AG20443 (cell line): ENCODE data around the gene KBTBD2.
A peak's percentile ranks its signal among the peaks of the same experiment; 100 is the strongest.
"Not testable (repeated sequence)": the region's sequence is repeated elsewhere in the genome, so short reads cannot be mapped to it uniquely, and the experiment has no call there.

Experiments
- DNase-seq: peaks from one replicate; pipeline ENCODE4 v3.0.0; 2012; ENCODE audit warnings: low spot score, mixed read lengths

KBTBD2 gene

GRCh38 chr7:32893207-32893524, 1.6 kb upstream of the KBTBD2 start:
- DNase-seq = no peak

- DNase-seq = peak; percentile 34
Observed at GRCh38 chr7:32892521-32893206, 1.1 kb upstream of the KBTBD2 start.

- peak; percentile 95 for DNase-seq
Observed at GRCh38 chr7:32891800-32892520, 400 bp upstream of the KBTBD2 start.

DNA sequence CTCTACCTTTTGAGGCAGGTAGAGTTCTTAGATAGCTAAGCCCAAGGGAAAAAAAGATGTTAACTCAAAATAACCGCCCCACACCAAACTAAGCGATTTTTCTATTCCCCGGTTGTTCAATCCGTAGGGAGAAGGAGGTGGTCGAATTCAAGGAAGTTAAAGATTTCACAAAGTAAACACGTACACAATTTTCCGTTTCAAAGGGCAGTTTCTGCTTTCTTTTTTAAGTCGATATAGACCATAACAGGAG, 842 bp downstream of the KBTBD2 start:
- no peak for DNase-seq

- DNase-seq = peak; percentile 31
Observed at GRCh38 chr7:32890010-32890792, 1.4 kb downstream of the KBTBD2 start.

DNA sequence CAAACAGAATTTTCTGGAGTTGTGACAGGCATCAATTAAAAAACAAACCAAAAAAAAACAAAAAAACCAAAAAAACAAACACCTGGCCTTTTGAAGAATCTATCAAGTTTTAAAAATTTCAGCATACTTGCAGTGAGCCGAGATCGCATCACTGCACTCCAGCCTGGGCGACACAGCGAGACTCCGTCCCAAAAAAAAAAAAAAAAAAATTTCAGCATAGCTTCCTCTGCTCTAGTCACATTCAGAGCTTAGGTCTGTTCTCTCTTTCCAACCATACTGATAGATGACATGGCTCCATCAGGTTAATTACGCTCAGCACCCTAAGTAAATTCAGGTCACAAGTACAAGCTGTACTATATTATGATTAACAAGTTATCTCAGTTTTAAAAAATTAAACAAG, 3.1 kb downstream of the KBTBD2 start:
- no peak for DNase-seq

- no peak for DNase-seq
Observed at GRCh38 chr7:32887395-32887794, 4.2 kb downstream of the KBTBD2 start.

GRCh38 chr7:32881074-32881982, 10.2 kb downstream of the KBTBD2 start:
- peak; percentile 27 for DNase-seq

DNA sequence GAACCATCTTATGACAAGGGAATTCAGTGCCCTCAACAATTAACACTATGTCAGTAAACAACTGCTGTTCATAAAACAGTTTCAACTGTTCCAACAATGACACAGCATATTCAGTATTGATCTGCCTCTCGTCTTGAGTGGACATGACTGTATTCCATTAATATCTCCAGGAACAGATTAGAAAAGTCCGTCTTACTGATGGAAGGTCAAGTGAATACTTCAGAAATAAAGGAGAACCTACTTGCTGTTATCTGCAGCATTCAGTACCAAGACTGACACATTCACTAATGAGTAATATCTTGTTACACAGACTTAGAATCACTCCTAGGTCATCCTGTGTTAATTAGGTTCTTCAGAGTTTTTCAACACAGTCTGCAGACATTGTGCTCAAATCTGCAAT, 12.1 kb downstream of the KBTBD2 start:
- DNase-seq = no peak

DNA sequence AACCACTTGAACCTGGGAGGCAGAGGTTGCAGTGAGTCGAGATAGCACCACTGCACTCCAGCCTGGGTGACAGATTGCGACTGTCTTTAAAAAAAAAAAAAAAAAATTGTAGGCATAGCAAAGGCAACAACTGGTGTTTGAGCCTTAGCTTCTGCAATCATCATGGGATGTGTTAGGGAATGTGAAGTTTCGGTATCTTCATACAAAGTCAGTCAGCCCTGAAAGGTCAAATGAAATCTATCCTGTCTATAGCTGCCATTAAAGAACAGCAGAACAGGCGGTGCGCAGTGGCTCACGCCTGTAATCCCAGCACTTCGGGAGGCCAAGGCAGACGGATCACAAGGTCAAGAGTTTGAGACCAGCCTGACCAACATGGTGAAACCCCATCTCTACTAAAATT, 13.5 kb downstream of the KBTBD2 start:
- not testable (repeated sequence) for DNase-seq

DNA sequence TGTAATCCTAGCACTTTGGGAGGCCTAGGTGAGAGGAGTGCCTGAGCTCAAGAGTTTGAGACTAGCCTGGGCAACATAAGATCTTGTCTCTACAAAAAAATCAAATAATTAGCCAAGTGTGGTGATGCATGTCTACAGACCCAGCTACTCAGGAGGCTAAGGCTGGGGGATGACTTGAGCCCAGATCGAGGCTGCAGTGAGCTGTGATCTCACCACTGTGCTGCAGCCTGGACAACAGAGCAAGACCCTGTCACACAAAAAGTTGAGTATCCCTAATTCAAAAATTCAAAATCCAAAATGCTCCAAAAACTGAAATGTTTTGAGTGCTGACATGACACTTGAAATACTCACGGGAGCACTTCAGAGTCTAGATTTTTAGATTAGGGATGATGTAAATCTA, 19.1 kb downstream of the KBTBD2 start:
- DNase-seq = no peak

GRCh38 chr7:32871624-32872371, 19.8 kb downstream of the KBTBD2 start:
- DNase-seq = no peak

DNA sequence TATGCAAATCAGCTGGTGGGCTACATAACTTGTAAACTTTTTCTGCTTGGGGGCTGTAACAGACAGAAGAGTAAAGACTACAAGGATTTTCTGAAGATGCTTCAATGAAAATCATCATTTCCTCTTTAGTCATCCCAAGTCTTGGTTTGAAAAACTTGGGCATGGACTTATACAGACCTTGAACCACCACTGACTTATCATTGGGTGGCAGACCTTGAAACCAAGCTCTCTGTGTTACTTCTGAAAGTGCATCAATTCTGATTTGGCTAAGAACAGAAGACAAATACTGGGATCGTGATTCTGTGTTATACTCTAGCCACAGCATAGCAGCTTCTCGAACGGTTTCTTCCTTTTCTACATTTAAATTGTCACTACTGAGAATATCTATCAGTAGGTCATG, 21.3 kb downstream of the KBTBD2 start:
- DNase-seq = no peak

- no peak for DNase-seq
Observed at GRCh38 chr7:32869716-32870115, 21.8 kb downstream of the KBTBD2 start.

DNA sequence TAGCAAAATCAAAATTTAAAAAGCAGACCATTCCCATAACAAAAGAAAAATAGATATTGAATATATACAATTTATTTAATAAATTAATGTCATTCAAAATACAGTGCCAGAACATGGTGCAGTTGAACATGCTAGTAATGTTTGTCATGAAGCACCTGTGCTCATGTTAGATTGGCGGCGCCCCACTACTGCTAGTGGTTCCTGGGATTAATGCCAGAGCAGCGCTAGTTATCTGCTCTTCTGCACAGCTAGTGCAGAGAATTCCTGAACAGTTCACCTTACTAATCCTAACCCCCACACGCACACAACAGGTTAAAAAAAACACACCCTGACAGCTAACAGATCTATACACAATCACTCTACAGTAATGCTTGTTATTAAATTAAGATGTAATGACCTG, 23.4 kb downstream of the KBTBD2 start:
- DNase-seq = no peak

DNA sequence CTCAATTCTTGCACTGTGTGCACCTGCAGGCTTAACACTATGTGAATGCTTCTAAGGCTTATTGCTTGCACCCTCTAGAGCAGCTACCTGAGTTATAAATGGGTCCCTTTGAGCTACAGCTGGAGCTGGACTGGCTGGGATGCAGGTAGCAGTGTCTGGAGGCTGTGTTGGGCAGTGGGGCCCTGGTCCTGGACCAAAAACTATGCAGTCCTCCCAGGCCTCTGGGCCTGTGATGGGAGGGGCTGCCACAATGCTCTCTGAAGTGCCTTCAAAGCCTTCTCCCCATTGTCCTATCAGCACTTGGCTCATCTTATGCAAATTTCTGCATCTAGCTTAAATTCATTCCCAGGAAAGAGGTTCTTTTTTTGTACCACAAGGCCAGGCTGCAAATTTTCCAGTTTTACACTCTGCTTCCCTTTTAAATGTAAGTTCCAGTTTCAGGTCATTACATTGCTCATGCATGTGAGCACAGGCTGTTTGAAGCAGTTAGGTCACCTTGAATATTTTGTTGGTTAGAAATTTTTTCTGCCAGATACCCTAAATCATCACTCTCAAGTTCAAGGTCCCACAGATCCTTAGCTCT, 26.0 kb downstream of the KBTBD2 start:
- no peak for DNase-seq

DNA sequence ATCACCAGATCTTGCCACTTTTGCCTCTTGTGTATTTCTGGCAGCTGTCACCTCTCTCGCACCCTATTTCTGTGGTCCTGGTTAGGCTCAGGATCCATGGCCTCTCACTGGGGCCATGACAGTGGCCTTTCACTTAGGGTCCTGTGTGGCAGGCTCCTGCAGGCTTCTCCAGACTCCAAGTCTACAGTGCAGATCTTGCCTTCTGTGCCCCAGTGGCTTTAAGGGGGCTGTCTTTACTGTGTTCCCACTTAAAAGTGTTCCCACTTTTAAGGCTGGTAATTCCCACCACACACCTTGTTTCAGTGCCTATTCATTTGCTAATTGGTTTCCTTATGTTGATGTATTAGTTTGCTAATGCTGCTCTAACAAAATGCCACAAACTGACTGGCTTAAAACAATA, 27.7 kb downstream of the KBTBD2 start:
- not testable (repeated sequence) for DNase-seq

GRCh38 chr7:32860090-32860489, 31.5 kb downstream of the KBTBD2 start:
- DNase-seq = no peak

DNA sequence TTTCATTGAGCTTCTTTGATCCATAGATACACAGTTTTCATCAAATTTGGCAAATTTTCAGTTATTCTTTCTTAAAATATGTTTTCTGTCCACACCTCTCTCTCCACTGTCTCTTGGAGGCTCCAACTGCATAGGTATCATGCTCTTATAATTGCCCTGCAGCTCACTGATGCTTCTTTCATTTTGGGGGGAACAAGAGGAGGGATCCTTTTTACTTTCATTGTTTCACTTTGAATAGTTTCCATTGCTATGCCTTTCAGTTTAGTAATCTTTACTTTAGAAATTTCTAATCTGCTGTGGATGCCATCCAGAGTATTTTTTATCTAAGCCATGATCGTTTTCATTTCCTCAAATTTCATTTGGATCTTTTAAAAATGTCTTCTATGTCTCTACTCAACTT, 32.9 kb downstream of the KBTBD2 start:
- no peak for DNase-seq

DNA sequence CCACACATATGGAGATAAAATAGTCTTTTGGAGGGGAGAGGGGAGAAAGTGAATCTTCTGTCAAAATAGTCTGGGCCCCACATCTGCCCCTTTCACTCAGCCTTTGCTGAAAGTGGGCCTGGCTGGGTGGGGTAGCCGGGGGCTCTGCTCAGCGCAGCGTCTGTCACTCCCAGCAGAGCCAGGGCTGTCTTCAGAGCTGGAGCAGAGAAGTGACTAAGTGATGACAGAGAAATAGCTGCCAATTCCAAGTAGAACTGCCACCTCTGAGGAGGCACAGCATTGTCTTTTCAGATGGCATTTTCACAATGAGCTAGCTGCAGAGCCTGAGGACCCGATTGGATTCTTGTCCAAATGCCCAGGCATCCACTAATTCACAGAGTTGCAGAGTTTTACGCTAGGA, 34.5 kb downstream of the KBTBD2 start:
- not testable (repeated sequence) for DNase-seq
